ENCODE data around the gene RPL10.

RPL10 gene

DNA sequence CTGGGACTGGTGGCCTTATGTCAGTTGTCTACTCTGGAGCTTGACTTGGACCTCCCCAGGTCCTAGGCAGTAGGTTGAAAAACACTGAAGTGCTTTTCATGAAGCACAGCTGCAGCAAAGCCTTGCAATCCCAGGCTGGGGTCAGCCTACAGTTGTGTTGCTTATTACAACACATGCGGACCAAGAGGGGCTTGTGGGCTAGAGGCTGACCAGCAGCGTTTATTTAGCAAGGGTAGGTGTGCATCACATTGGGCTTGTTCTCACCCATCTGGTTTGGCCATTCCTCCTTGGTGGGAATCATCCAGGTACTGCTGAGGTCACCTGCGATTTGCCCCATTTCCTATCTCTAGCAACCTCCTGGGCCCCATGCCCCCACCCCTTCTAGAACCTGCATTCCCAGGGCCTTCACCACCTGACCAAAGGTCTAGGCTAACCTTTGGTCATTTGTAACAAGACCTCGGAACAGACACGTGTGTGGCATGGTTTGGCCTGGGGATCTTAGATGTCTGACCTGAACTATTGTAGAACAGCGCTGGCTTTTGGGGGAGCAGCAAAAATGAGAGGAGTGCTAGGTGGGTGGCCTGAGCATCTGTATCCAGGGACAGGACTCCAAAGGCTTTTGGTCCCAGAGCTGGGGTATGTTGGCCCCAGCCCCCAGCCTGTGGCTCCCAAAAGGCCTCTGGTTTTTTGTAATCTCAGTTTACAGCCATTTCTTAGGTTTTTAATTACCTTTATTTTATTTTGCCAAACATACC is 3.0 kb downstream of the RPL10 start:
- no peak for DNase-seq (ENCODE audit: low read depth)

DNA sequence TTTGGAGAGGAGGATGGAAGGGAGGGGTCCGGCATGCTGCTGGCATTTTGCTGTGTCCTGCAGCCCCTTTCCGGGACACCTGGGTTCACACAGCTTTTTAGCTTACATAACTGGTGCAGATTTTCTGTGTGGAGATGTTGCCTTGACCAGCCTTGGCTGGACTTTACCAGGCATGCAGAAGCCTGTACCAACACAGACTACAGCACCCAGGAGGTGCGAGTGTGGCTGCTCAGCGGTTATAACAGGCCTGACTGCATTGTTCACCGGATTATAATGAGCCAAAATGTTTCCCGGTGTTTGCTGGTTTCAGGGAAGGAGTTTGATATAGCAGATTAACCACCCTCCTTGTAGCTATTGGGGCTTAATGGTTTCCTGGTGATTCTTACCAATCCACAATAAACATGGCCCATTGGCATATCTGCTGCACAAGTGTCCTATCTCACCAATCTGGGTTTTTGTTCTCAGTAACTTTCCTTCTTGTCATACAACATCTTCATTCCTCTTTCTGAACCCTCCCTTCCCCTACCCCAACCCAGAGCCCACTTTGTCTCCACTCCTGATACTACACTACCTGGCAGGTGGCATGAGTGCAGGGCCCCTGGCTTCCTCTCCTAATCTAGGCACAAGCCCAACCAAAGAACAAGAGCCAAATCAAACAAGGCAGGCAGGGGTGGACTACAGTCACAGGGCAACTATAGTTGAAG is 3.9 kb downstream of the RPL10 start:
- no peak for DNase-seq (ENCODE audit: low read depth)

DNA sequence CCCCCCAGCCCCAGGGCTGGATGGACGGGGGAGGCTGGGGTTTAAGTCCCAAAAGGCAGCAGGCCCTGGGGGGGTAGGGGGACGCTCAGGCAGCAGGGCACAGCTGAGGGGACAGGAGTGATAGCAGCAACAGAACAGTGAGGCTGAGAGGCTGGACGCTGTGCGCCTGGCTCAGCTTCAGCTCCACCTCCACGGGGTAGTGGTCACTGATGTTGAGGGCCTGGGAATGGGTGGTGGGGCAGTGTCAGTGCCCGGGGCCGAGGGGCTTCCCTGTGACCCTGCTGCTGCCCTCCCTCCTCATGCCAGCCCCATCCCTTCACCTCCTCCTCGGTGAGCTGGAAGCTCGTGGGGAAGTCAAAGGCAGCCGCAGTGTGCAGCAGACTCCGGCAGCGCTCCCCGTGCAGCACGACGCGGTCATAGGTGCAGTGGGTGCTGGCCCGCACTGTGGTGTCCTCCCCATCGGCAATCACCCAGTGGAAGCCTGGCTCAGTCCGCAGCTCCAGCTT is 4.5 kb downstream of the RPL10 start:
- DNase-seq (ENCODE audit: low read depth): no peak

DNA sequence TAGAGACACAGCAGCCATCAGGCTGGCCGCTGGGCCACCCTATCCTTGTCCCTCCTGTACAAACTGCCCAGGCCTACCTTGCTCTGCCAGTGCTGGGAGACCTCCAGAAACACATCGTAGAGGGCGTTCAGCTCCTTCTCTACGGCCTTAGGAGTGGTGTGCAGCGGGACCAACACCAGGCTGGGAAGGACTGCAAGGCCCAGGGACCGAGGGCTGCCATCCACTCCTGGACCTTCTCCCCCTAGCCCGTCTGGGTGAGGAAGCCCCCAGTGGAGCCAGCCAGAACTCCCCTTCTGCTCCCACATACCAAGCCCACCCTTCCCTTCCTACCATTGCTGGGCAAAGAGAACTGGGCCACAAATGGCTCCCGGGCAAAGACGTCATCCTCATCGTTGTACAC is 5.0 kb downstream of the RPL10 start:
- DNase-seq (ENCODE audit: low read depth): no peak

DNA sequence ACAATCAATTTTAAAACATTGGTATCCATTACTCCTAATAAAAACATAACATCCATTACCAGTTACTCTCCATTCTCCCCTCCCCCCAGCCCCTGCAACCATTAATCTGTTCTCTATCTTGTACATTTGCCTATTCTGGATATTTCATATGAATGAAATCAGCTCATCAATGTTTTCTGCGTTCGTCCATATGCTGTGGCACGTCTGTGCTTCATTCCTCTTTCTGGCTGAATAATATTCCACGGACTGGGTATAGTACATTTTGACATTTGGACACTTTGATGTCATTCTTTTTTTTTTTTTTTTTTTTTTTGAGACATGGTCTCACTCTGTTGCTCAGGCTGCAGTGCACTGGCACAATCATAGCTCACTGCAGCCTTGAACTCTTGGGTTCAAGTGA is 5.7 kb downstream of the RPL10 start:
- no peak for DNase-seq (ENCODE audit: low read depth)

DNA sequence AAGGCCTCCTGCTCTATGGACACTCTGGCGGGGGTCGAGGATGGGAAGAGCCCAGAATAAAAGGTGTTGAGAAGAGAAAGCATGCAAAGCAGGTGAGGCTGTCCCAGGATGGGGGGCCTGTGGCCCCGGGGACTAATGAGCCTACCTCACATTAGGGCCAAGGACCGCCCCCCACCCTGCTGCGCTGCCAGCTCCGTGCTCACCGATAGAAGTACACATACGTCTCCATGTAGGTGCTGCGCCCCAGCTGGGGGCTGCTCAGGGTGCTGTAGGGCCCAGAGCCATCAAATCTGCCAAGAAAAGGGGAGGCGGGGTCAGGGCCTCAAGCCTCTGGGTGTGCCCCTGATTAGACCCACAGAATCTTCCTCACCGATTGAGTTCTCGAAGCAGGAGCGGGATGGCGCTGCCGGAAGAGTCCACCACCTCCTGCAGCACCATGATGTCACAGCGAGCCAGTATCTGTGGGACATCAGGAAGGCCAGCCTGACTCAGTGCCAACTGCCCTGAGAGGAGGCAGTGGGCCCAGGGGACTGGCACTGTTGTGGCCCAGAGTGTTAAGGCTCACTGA is 6.5 kb downstream of the RPL10 start:
- DNase-seq (ENCODE audit: low read depth): no peak

DNA sequence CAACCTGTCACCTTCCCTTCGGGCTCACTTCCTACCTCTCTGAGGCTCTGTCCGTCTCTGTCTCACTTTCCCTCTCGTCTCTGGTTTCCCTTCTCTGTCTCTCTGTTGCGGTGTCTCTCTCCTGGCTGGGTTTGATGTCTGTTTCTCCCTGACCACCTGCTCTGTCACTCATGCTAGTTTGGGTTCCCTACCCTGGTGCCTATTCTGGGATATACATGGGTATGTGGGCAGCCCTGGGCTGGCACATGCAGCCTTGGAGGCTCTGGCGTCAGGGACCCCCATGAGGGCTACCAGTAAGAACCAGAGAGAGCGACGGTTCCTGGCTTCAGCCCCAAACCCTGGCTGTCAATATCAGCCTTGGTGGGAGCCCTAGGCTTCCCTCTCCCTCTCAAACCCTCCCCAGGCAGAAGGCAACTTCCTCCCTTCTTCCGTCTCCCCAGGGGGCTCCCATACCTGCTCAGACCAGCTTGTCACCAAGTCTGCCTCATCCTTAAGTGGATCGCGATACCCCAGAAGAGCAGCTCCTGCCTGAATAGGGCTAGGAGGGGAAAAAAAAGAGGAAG is 10.6 kb downstream of the RPL10 start:
- no peak for DNase-seq (ENCODE audit: low read depth)

DNA sequence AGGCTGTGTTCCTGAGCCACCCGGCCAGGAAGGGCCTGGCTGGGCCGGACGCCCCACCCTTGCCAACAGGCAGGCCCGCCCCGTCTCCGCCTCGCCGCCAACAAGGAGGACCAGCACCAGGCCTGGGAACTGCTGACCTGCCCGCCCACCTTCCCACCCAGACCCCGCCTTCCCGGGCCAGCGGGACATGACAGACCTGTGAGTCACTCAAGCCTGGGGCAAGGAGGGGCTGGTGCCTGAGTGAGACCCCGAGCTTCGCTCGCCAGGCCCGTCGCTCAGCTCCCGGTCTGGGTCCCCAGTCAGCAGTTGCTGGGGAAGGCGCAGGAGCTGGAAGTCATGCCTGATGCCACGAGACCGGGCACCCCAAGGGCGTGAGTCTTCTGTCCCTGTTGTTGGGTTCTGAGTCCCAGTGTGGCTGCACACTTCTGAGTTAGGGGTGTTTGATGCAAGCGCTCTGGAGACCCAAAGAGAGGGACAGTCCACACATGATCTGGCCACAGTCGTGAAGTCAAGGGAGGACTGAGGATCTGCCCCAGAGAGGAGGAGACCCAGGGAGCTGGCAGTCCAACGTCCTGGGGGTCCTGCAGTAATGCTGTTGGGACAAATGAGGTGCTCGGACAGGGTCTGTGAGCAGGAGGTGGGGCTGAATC is 11.2 kb downstream of the RPL10 start, which contains the start of gene DNASE1L1:
Gene DNASE1L1 (minus strand): TSS at position 33 of the 650 bp plus-strand sequence. CDS start 3,686 bp downstream, outside the sequence.
- DNase-seq (ENCODE audit: low read depth): peak; percentile 83

DNA sequence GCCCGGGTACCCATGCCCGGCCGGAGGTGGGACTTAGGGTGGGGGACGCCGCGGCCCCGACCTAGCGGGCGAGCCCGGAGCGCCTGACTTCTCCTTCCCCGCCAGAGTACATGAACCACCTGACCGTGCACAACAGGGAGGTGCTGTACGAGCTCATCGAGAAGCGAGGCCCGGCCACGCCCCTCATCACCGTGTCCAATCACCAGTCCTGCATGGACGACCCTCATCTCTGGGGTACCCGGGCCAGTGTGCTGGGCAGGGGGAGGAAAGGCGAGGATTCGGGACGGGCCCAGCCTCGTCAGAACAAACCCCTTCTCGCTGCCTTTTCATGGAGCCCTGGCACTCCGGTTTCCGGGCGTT is 13.8 kb downstream of the RPL10 start:
- DNase-seq (ENCODE audit: low read depth): peak; percentile 52

DNA sequence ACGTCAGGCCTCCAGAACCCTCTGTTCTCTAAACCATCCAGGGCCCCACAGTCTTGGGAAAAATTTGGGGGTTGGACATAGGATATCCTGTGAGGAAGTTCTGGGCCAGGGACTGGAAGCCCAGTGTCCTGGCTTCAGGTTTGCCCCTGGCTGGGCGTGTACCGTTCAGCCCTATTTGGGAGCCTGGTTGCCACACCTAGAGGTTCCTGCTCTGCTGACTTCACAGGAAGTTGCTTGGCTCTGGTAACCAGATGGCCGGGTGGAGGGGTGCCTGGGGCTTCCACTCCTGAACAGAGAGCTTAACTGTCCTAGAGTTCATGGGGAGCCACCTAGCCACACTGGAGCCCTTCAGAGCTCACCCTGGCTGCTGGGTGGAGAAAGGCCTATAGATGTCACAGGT is 14.3 kb downstream of the RPL10 start:
- no peak for DNase-seq (ENCODE audit: low read depth)

DNA sequence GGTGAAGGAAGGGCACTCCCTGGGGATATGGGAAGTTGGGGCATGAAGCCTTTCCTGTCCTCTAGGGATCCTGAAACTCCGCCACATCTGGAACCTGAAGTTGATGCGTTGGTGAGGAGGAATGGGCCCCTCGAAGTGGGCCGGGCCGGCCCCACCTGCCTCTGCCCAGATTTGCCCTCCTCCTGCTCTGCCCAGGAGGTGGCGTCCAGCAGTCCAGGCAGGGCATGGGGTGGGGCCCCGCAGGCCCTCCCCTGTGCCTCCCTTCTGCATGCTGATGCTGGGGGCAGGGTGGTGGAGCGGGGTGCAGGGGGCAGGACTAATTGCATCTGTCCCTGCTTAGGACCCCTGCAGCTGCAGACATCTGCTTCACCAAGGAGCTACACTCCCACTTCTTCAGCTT is 15.0 kb downstream of the RPL10 start:
- DNase-seq (ENCODE audit: low read depth): no peak

DNA sequence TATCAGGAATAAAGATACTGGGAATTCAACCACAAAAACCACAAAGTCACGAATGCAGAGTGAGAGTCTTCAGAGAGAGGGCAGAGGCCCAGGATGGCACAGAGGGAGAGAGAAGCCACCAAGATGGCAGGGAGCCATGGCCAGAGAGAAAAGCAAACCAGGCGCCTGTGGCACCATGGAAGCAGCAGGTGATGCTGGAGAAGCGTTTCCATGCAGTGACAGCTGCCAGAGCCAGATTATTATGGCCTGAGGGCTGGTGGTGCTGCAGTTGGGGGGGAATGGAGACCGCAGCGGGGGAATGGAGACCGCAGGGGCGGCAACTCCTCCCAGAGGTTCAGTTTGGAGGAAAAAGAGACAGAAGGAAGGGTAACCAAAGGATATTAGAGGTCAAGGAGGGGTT is 19.0 kb downstream of the RPL10 start:
- DNase-seq (ENCODE audit: low read depth): no peak

DNA sequence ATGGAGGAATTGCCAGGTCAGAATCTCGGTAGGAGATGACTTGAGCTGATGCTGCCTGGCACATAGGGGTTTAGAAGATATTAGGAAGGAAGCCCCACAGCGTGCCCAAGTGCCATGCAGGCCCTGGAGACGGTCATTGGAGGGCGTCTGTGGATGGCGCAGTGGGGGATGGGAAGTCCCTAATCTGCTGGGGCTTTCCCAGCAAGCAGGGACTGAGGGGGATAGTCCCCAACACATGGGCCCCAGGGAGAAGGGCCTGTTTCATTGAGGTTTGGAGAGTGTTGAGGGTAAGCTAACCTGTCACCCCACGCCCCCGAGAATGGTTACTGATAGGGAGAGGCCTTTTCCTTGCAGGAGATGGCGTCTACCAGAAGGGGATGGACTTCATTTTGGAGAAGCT is 21.0 kb downstream of the RPL10 start:
- DNase-seq (ENCODE audit: low read depth): no peak

DNA sequence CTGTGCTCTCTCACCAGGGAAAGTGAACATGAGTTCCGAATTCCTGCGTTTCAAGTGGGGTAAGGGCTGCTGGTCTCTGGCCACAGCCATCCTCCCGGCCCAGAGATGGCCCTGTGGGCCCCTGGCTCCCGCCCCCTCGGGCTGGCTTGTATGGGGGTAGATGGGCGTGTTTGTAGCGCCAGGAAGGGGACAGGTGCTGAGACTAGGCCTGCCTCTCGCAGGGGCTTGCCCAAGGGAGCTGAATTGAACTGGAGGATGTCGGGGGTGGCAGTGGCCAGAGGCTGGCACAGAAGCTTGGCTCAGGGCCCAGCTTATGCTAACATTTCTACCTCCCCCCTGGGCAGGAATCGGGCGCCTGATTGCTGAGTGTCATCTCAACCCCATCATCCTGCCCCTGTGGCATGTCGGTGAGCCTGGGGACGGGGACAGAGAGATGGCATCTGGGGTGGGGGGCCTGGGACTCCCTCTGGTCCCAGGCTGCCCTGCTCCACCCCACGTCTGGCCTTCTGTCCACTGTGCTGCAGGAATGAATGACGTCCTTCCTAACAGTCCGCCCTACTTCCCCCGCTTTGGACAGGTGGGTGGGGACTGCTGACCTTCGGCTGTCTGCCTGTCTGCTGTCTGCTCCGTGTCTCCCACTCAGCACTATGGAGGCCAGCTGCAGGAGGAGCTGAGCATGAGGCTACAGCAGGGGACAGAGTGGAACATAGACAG is 21.7 kb downstream of the RPL10 start:
- DNase-seq (ENCODE audit: low read depth): no peak

DNA sequence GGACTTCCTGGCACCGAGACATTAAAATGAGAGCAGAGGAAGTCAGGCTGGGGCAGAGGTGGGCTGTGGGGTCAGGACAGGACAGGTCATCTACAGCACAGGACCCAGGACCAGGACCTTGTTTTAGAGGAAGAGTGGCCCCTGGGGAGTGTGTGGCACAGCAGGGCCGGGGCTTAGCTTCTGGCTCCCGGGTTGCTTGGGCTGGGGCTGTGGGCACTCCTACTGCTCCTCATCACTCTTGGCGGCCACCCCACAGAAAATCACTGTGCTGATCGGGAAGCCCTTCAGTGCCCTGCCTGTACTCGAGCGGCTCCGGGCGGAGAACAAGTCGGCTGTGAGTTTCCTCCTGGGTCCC is 22.2 kb downstream of the RPL10 start:
- DNase-seq (ENCODE audit: low read depth): no peak

DNA sequence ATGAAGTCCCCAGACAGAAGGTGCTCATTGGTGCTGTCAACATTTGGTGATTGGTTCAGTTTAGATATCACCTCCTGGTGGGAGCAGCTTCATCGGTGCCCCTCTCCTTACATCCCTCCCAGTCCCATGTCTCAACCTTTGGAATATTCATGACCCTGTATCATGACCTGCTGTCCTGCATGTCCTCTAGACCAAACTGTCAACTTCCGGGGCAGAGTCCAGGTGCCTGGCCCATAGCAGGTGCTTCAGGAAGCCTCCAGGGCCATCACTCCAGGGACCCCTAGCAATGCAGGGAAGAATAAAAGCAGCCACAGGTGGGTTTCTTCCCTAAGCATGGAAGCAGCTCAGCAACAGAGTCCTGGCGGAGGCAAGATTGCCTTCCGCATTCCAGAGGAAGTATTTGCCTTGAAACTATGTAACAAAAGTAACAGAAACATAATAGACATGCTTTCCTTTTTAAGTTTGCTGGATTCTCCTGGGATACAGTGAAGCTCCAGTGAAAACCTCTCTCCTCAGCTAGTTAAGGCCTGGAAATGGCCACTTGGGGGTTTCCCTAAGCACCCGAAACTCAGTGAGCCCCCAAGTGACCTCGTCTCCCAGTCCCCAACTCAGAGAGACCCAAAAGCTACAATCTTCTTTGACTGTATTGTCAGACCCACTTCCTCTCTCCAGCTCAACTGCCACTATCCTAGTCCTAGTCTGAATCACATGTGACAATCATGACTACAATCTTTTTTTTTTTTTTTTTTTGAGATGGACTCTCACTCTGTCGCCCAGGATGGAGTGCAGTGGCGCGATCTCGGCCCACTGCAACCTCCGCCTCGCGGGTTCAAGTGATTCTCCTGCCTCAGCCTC is 29.0 kb downstream of the RPL10 start:
- DNase-seq (ENCODE audit: low read depth): no peak

DNA sequence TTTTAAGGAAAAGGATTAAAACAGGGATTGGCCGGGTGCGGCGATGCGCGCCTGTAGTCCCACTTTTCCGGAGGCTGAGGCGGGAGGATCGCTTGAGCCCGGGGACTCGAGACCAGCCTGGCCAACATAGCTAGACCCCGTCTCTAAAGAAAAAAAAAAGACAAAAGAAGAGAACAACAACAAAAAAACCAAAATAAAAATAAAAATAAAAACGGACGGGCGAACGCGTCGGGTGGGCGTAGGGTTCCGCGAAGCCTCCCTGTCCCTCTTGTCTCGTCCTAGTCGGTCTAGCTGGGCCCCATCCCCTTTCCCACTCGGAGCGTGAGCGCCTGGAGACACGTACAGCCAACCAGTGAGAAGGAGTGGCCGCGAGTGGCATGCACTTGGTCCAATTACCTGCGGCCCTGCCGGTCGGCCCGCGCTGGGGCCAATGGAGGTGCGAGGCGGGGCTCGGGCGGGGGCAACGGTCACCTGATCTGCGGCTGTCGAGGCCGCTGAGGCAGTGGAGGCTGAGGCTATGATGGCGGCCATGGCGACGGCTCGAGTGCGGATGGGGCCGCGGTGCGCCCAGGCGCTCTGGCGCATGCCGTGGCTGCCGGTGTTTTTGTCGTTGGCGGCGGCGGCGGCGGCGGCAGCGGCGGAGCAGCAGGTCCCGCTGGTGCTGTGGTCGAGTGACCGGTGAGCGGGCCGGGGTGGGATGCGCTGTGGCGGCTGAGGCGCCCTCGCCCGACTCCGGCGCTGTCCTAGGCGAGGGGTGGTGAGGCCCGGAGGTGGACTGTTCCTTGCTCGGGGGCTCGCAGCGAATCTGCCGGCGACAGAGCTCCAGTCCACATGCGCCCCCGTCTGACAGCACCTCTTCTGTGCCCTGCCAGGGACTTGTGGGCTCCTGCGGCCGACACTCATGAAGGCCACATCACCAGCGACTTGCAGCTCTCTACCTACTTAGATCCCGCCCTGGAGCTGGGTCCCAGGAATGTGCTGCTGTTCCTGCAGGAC is 30.3 kb downstream of the RPL10 start, which contains the start of gene ATP6AP1:
Gene ATP6AP1 (plus strand): TSS at position 502 of the 996 bp plus-strand sequence. CDS start 16 bp downstream, at position 518.
- DNase-seq (ENCODE audit: low read depth): peak; percentile 94

DNA sequence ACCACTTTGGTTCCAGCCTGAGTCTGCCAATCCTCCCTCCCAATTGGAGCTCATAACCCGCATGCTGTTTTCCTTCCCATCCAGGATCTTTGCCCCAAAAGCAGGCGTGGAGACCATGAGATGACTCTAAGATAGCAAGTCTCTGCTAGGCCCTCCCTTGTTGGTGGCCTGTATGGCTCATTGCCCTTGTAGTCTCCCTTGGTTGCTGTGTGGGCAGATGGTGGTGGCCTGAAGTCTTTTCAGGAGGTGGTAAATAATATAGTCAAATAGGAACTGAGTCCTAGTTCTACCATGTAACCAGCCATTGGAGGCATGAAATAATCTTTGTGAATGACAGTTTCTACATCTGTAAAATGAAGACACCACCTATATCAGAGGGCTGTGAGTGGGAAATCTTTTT is 31.5 kb downstream of the RPL10 start:
- DNase-seq (ENCODE audit: low read depth): no peak

DNA sequence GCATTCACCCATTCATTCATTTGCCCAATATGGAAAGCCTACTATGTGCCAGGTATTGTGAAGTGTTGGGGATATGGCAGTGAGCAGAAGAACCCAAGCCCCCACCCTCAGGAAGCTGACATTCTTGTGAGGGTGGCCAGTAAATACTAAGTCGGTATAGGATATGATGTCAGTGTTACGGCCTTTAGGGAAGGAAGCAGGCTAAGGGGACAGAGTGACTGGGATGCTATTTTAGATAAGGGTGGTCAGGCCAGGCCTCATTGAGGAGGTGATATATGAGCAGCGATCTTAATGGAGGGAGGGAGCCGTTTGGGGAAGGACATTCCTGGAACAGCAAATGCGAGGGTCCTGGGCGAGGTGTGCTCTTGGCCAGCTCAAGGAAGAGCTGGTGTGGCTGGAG is 32.3 kb downstream of the RPL10 start:
- no peak for DNase-seq (ENCODE audit: low read depth)
